MCF 10A (cell line): Measurements from ENCODE around the gene EEA1. TPM values are rescaled to one million over a fixed set of nuclear protein-coding genes. Genes with fewer than 3 reads are reported as not detected.

Experiments used
- BruUV-seq: library from RNA; stranded (reverse); fragments of 400-500 nt; replicated peaks from 2 replicates; lab custom pipeline; 2021; lab: Mats Ljungman, UMichigan
- CTCF ChIA-PET: fragments of 300-600 bp; sonication (Branson Sonifier 250); formaldehyde crosslinking; extraction: SDS; loops from one replicate; lab custom pipeline; 2021; ENCODE audit warnings: antibody characterized with exemption, inconsistent platforms; lab: Yijun Ruan, JAX
- POLR2A ChIA-PET: fragments of 300-600, 350-650 bp; sonication (Branson Sonifier 250); formaldehyde crosslinking; extraction: SDS; loops from one replicate; lab custom pipeline; 2020; ENCODE audit warnings: antibody characterized with exemption, inconsistent platforms; lab: Yijun Ruan, JAX
- DNase-seq: peaks from one replicate; pipeline ENCODE4 v3.0.0-alpha.2; 2018; ENCODE audit not compliant: unreplicated experiment
- H3K27ac Mint-ChIP-seq: one replicate; pipeline ENCODE4 v1.8.0; 2022; ENCODE audit warnings: mild to moderate bottlenecking, low read depth, mixed read lengths; ENCODE audit not compliant: unreplicated experiment
- H3K27me3 Mint-ChIP-seq: one replicate; pipeline ENCODE4 v1.8.0; 2022; ENCODE audit warnings: mixed read lengths; ENCODE audit not compliant: insufficient read depth, unreplicated experiment
- H3K36me3 Mint-ChIP-seq: one replicate; pipeline ENCODE4 v1.8.0; 2022; ENCODE audit warnings: mild to moderate bottlenecking, moderate library complexity, mixed read lengths; ENCODE audit not compliant: insufficient read depth, unreplicated experiment
- H3K4me1 Mint-ChIP-seq: one replicate; pipeline ENCODE4 v1.8.0; 2022; ENCODE audit warnings: mixed read lengths; ENCODE audit not compliant: insufficient read depth, unreplicated experiment
- H3K4me3 Mint-ChIP-seq: one replicate; pipeline ENCODE4 v1.8.0; 2022; ENCODE audit warnings: mild to moderate bottlenecking, moderate library complexity, mixed read lengths; ENCODE audit not compliant: unreplicated experiment
- H3K9me3 Mint-ChIP-seq: one replicate; pipeline ENCODE4 v1.8.0; 2022; ENCODE audit warnings: mixed read lengths; ENCODE audit not compliant: unreplicated experiment
- CTCF ChIP-seq: fragments of 200-600 bp; IDR thresholded peaks from one replicate; pipeline ENCODE4 v1.8.0; 2022; ENCODE audit warnings: antibody characterized with exemption, mild to moderate bottlenecking; ENCODE audit not compliant: unreplicated experiment
- intact Hi-C: fragments of 100-400 bp; cut with micrococcal nuclease; formaldehyde crosslinking; loops from 2 replicates; pipeline ENCODE4 v1.14.1; 2022
- total RNA-seq: library from RNA; stranded (reverse); gene quantifications from 2 replicates; pipeline ENCODE4 v1.2.3, GENCODE V29; 2022

The EEA1 gene
- total RNA-seq, 1 experiment from 2014 or later = 46.3 TPM

- no TSS peak for BruUV-seq
- H3K4me1 Mint-ChIP-seq = peaks cover 30% of the 10 kb centered on the region
- no peaks in the 10 kb centered on the region for H3K9me3 Mint-ChIP-seq
- H3K36me3 Mint-ChIP-seq = peaks cover 32% of the 10 kb centered on the region
- no peak overlapping the region for H3K4me3 Mint-ChIP-seq
- POLR2A ChIA-PET = interaction anchor here (0.5 to 3.3 kb wide), 12 partner anchors 10 to 1404 kb away, joined by 3 to 18 read pairs (median 4); partner anchors contain the start of gene EEA1
- no peaks in the 10 kb centered on the region for H3K27me3 Mint-ChIP-seq
- DNase-seq = no peak
- H3K27ac Mint-ChIP-seq = peak overlapping the region; percentile 1
- CTCF ChIA-PET = interaction anchor here (0.6 to 3.3 kb wide), 15 partner anchors 10 to 801 kb away, joined by 3 to 17 read pairs (median 4); no protein-coding TSS in a partner anchor
- intact Hi-C loops = loop anchor here (5.0 kb wide), 3 partner anchors 141 to 611 kb away; partner anchors contain the start of gene EEA1
- no peak for TF ChIP-seq CTCF
Observed at GRCh38 chr12:92786045-92786444, 143.1 kb downstream of the EEA1 start.

GRCh38 chr12:92785563-92785950 lies 143.5 kb downstream of the EEA1 start:
- Mint-ChIP-seq H3K27ac (peak overlapping the region; percentile 1), H3K36me3 (peaks cover 30% of the 10 kb centered on the region), H3K4me3 (no peak overlapping the region), H3K9me3 (no peaks in the 10 kb centered on the region), H3K4me1 (peaks cover 30% of the 10 kb centered on the region), H3K27me3 (no peaks in the 10 kb centered on the region)
- no peak for TF ChIP-seq CTCF
- BruUV-seq = no TSS peak
- intact Hi-C loops = loop anchor here (1.0 to 5.0 kb wide), 6 partner anchors 43 to 612 kb away; partner anchors contain the start of gene EEA1
- ChIA-PET CTCF (interaction anchor here (0.6 to 3.3 kb wide), 16 partner anchors 10 to 800 kb away, joined by 3 to 17 read pairs (median 4); no protein-coding TSS in a partner anchor), POLR2A (interaction anchor here (0.5 to 3.3 kb wide), 13 partner anchors 10 to 1403 kb away, joined by 3 to 18 read pairs (median 3); partner anchors contain the start of gene EEA1)
- no peak for DNase-seq

GRCh38 chr12:92784797-92785562 lies 144.1 kb downstream of the EEA1 start:
- H3K9me3 Mint-ChIP-seq = no peaks in the 10 kb centered on the region
- peak; percentile 49 for TF ChIP-seq CTCF
- H3K27ac Mint-ChIP-seq = peak overlapping the region; percentile 98
- ChIA-PET CTCF (interaction anchor here (0.6 to 3.3 kb wide), 21 partner anchors 11 to 800 kb away, joined by 3 to 17 read pairs (median 4); no protein-coding TSS in a partner anchor), POLR2A (interaction anchor here (0.5 to 3.3 kb wide), 18 partner anchors 8 to 635 kb away, joined by 3 to 18 read pairs (median 4); partner anchors contain the start of gene EEA1)
- no TSS peak for BruUV-seq
- intact Hi-C loops = loop anchor here (1.0 to 5.0 kb wide), 6 partner anchors 44 to 612 kb away; partner anchors contain the start of gene EEA1
- H3K27me3 Mint-ChIP-seq = no peaks in the 10 kb centered on the region
- peak; percentile 80 for DNase-seq
- peaks cover 30% of the 10 kb centered on the region for H3K4me1 Mint-ChIP-seq
- peaks cover 24% of the 10 kb centered on the region for H3K36me3 Mint-ChIP-seq
- peak overlapping the region; percentile 37 for H3K4me3 Mint-ChIP-seq

GRCh38 chr12:92784356-92784755 lies 144.7 kb downstream of the EEA1 start:
- no peaks in the 10 kb centered on the region for H3K27me3 Mint-ChIP-seq
- peaks cover 19% of the 10 kb centered on the region for H3K36me3 Mint-ChIP-seq
- H3K4me3 Mint-ChIP-seq = peak overlapping the region; percentile 37
- peak overlapping the region; percentile 98 for H3K27ac Mint-ChIP-seq
- TF ChIP-seq CTCF = no peak
- CTCF ChIA-PET = interaction anchor here (0.6 to 3.3 kb wide), 16 partner anchors 11 to 654 kb away, joined by 3 to 17 read pairs (median 4); no protein-coding TSS in a partner anchor
- BruUV-seq = TSS peak; percentile 16
- H3K4me1 Mint-ChIP-seq = peaks cover 30% of the 10 kb centered on the region
- POLR2A ChIA-PET = interaction anchor here (0.9 to 3.3 kb wide), 12 partner anchors 9 to 636 kb away, joined by 3 to 18 read pairs (median 6); partner anchors contain the start of gene EEA1
- intact Hi-C loops = loop anchor here (2.0 kb wide), 1 partner anchor 44 kb away; no protein-coding TSS in a partner anchor
- H3K9me3 Mint-ChIP-seq = no peaks in the 10 kb centered on the region
- DNase-seq = peak; percentile 42
